ENCODE measurements around the gene CFTR.
"Not testable (repeated sequence)": the region's sequence is repeated elsewhere in the genome, so short reads cannot be mapped to it uniquely, and the experiment has no call there.

Gene CFTR

GRCh38 chr7:117495308-117495707, 15.5 kb downstream of the CFTR start:
- no peak for DNase-seq (ENCODE audit: low spot score)

GRCh38 chr7:117502331-117502730, 22.5 kb downstream of the CFTR start:
- no peak for DNase-seq (ENCODE audit: low spot score)

GRCh38 chr7:117505238-117505637, 25.4 kb downstream of the CFTR start:
- no peak for DNase-seq (ENCODE audit: low spot score)

DNA sequence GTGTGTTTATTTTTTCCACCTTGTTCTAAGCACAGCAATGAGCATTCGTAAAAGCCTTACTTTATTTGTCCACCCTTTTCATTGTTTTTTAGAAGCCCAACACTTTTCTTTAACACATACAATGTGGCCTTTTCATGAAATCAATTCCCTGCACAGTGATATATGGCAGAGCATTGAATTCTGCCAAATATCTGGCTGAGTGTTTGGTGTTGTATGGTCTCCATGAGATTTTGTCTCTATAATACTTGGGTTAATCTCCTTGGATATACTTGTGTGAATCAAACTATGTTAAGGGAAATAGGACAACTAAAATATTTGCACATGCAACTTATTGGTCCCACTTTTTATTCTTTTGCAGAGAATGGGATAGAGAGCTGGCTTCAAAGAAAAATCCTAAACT, 28.9 kb downstream of the CFTR start:
- DNase-seq (ENCODE audit: low spot score) = no peak

- not testable (repeated sequence) for DNase-seq (ENCODE audit: low spot score)
Observed at GRCh38 chr7:117517194-117517593, 37.4 kb downstream of the CFTR start.

DNA sequence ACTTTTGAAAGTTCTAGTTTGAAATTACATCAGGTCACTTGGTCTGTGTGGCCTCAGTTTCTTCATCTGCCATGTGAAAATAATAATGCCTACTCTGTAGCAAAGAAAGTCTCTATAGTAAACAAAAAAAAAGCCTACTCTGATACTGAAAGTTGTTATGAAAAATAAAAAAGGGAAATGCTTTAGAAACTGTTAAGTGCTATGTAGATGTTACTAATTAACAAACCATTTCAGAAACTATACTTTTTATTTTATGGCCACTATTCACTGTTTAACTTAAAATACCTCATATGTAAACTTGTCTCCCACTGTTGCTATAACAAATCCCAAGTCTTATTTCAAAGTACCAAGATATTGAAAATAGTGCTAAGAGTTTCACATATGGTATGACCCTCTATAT, 50.6 kb downstream of the CFTR start:
- no peak for DNase-seq (ENCODE audit: low spot score)

- DNase-seq (ENCODE audit: low spot score) = no peak
Observed at GRCh38 chr7:117531595-117532244, 51.9 kb downstream of the CFTR start.

DNA sequence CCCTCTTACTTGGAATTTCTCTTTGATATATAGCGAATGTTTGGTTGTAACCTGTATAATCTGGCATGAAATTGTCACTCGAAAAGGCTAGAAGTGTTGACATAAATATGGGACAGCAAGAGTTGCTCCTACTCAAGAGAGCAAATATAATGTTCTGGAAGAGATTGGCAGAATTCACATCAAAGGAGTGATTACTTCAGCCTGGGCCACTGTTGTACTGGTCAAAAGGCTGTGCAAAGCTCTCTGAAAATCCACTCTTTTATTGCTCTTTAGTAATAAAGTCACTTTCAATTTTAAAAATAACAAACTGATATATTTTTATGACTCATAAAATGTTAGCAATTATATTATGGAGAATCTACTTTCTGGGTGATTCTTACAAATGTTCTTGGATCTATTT, 58.2 kb downstream of the CFTR start:
- no peak for DNase-seq (ENCODE audit: low spot score)

DNA sequence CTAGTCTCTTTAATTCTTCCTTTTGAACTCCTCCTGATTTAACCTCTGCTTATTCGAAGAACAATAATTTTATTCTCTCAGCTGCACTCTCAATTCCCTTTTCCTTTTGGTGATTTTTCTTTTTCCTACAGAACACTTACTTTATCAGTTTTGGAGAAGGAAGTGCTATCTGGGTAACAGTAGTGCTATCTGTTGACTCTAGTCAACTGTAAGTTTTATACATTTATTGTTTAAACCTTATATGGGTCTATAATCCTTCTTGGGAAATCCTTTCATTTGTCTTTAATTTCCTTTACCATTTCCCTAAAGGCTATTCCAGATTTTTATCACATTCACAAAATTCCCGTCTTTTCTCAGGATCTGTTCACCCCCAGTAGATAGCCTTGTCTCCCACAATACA, 64.2 kb downstream of the CFTR start:
- DNase-seq (ENCODE audit: low spot score) = no peak

- no peak for DNase-seq (ENCODE audit: low spot score)
Observed at GRCh38 chr7:117548035-117548434, 68.2 kb downstream of the CFTR start.

DNA sequence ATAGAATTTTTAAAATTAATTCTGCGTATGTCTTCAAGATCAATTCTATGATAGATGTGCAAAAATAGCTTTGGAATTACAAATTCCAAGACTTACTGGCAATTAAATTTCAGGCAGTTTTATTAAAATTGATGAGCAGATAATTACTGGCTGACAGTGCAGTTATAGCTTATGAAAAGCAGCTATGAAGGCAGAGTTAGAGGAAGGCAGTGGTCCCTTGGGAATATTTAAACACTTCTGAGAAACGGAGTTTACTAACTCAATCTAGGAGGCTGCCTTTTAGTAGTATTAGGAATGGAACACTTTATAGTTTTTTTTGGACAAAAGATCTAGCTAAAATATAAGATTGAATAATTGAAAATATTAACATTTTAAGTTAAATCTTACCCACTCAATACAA, 70.8 kb downstream of the CFTR start:
- DNase-seq (ENCODE audit: low spot score) = no peak

DNA sequence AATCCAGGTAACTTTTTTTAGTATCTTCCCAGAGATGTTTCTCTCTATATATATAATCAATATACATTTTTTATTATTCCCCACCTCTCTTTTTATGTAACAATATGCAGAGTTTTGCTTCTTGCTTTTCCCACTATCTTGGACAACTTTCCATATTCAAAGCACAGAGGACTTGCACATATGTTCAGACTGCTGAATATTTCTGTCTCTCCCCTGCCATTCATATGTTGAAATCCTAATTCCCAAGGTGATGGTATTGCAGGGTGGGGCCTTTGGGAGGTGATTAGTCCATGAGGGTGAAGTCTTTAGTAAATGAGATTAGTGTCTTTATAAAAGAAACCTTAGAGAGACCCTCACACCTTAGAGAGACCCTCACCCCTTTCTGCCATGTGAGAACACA, 72.8 kb downstream of the CFTR start:
- DNase-seq (ENCODE audit: low spot score) = no peak

GRCh38 chr7:117555260-117555659, 75.4 kb downstream of the CFTR start:
- DNase-seq (ENCODE audit: low spot score) = no peak

GRCh38 chr7:117559391-117559790, 79.6 kb downstream of the CFTR start:
- no peak for DNase-seq (ENCODE audit: low spot score)

DNA sequence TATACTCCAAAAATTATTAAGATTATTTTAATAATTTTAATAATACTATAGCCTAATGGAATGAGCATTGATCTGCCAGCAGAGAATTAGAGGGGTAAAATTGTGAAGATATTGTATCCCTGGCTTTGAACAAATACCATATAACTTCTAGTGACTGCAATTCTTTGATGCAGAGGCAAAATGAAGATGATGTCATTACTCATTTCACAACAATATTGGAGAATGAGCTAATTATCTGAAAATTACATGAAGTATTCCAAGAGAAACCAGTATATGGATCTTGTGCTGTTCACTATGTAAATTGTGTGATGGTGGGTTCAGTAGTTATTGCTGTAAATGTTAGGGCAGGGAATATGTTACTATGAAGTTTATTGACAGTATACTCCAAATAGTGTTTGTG, 80.2 kb downstream of the CFTR start:
- DNase-seq (ENCODE audit: low spot score) = no peak

DNA sequence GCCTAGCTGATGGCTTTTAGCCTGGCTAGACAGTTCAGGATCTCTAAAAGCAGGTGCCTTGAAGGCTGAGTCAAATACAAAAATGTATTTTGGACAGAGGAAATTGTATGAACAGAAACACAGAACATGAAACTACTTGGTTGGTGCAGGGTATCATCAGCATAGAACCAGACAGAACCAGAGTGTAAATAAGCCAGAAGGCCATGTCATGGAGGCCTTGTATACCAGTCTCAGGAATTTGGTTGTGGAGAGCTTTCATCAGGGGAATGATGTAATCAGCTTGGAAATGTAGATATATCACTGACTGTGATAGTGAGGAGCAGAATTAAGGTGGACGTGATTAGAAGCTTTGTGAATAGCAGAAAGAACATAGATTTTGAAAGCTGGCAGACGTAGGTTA, 82.9 kb downstream of the CFTR start:
- no peak for DNase-seq (ENCODE audit: low spot score)

DNA sequence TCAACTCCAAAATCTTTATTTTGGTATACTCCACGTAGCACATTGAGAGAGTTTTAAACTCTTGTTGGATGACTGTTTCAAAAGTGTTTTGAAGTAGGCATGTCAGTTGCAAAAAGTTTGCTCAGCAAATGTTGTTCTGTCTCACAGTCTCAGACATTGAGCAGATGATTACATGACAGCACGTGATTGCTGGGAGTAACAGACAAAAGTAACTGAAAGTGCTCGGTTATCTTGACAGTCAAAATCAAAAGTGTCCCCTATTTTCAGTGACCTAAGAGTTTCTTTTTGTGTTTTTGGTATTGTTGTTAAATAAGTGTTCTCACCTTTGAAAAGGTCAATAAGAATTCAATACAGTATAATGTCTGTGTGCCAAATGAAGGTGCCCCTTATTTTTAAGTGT, 84.3 kb downstream of the CFTR start:
- no peak for DNase-seq (ENCODE audit: low spot score)

GRCh38 chr7:117564627-117565026, 84.8 kb downstream of the CFTR start:
- DNase-seq (ENCODE audit: low spot score) = no peak

DNA sequence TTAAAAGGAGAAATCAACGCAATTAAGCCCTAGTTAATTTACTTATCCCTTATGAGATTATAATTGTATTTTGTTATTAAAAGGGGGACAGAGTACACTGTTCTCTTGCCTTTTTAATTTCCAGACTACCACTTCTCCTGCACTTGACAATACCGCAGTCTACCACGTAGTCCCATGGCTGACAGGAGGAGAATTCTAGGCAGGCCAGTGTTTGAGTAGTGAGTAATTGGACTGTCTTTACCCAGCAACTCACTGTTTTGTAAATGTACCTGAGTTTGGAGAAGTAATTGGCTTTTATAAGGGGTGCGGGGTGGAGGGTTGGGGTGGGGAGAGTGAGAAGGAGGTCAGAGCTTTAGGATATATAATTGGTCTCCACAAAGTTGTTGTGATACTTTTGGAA, 85.4 kb downstream of the CFTR start:
- no peak for DNase-seq (ENCODE audit: low spot score)

DNA sequence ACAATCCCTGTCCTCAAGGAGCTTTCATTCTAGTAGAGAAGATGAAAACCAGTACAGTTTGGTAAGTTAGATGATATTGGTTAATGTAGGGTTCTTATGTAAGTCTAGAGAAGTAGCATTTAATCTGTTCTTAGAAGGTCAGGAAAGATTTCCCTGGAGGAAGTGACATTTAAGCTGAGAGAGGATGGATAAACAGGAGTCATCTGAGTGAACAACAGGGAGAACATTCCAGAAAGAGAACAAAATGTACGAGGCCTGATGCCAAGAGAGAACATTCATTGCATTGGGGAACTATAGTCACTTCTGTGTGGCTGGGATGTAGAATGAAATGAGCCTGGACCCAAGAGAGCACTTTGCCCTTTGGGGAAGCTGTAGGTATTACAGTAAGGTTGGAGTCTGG, 88.0 kb downstream of the CFTR start:
- DNase-seq (ENCODE audit: low spot score) = no peak

DNA sequence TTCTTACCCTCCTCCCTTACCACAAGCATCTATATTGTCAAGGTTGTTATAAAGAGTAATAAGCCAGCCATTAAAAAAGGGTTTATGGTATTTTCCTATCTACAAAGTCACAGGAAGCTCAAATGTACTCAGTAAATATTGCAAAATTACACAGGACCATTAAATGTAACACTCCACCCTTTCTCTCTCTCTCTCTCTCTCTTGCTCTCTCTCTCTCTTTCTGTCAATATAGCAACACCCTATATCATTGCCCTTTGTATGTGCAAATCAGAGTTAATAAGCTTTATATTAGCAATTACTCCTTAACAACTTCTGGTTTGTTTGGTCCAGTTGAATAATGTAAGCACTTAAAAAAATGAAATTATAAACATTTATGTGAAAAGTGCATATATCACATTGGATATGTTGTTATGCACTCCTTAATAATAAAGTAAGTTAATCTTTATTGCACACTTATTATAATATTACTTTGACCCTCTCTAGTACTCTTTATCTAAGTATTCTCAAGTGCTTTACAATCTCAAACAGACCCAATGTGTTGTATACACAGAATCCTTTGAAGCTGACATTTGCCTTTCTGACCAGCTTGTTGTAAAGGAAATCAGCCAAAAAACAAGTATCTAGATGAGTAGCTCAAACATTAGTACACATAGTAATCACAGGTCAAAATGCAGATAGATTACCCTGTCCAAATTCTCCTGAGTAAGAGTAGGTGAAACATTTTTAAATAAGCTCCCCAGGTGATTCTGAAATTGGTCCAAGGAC, 93.2 kb downstream of the CFTR start:
- no peak for DNase-seq (ENCODE audit: low spot score)

GRCh38 chr7:117581424-117581823, 101.6 kb downstream of the CFTR start:
- DNase-seq (ENCODE audit: low spot score) = no peak

DNA sequence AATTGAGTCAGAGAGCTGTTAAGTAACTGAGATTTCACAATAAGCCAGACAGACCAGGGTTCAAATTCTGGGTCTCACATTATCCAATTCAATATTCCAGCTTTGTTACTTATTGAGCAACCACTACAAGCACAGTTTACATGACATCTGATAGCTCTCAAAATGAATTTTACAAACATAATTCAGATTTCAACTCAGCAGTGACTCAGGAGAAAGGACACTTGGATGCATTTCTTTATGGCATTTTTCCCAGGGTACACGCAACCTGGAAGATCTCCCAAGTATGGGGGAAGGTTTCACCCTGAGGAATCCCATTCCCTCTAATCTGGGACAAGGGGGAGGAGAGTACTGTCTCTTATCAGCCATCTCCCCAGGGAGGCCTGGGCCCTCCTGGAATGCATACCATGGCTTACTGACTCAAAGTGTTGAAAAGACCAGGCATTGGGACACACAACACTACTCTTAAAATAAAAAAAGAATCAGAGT, 102.4 kb downstream of the CFTR start:
- no peak for DNase-seq (ENCODE audit: low spot score)

GRCh38 chr7:117587931-117588330, 108.1 kb downstream of the CFTR start:
- DNase-seq (ENCODE audit: low spot score) = no peak

Data from SW480 (cell line).